Esophagus squamous epithelium (tissue), 5 donors: ENCODE data around the gene CAPN8. TPM values are rescaled to one million over a fixed set of nuclear protein-coding genes. Genes with fewer than 3 reads are reported as not detected.
A peak's percentile ranks its signal among the peaks of the same experiment; 100 is the strongest.

Experiments used
- DNase-seq: peaks from one replicate; lab custom pipeline; 2025; lab: John Stamatoyannopoulos, UW
- H3K27ac ChIP-seq, 4 donors: fragments of 200-600 bp; sonication (generic); one replicate each; pipeline ENCODE4 v1.5.1; 2016 to 2019; ENCODE audit warnings: mild to moderate bottlenecking in 1 of 4
- H3K27me3 ChIP-seq, 4 donors: fragments of 200-600 bp; sonication (generic); 1 replicate in 3 of 4; 2 replicates in 1 of 4; pipeline versions ENCODE4 v1.5.1 to v1.6.0; 2017 to 2021; ENCODE audit warnings: antibody characterized with exemption in 1 of 4
- H3K36me3 ChIP-seq, 3 donors: fragments of 200-600 bp; sonication (generic); one replicate each; pipeline ENCODE4 v1.5.1; 2016 to 2019
- H3K4me1 ChIP-seq, 3 donors: fragments of 200-600 bp; sonication (generic); one replicate each; pipeline ENCODE4 v1.5.1; 2017 to 2019
- H3K4me3 ChIP-seq, 4 donors: fragments of 200-600 bp; sonication (generic); 1 replicate in 3 of 4; 2 replicates in 1 of 4; pipeline ENCODE4 v1.5.1; 2016 to 2019; ENCODE audit warnings: mild to moderate bottlenecking in 2 of 4, moderate library complexity in 1 of 4
- H3K9me3 ChIP-seq, 3 donors: fragments of 200-600 bp; sonication (generic); one replicate each; pipeline ENCODE4 v1.5.1; 2016 to 2019
- POLR2A ChIP-seq, 4 donors: fragments of 450-650 bp; IDR thresholded peaks; one replicate each; pipeline ENCODE4 v1.6.1; 2017; ENCODE audit warnings: antibody characterized with exemption in 4 of 4, mild to moderate bottlenecking in 4 of 4, moderate library complexity in 3 of 4
- WGBS, 2 donors: methylation state at CpG; one replicate each; pipeline ENCODE4 v1.1.5; 2018; 5-methylcytosine and 5-hydroxymethylcytosine counted together
- intact Hi-C: fragments of 100-400 bp; cut with DNase I; formaldehyde crosslinking; loops from one replicate; pipeline ENCODE4 v1.15.0; 2022
- total RNA-seq, 4 donors: library from RNA; depleted of rRNA; stranded (reverse); fragments of >200 nt; gene quantifications; one replicate each; pipeline ENCODE4 v1.1.0, GENCODE V29; 2016
- TF ChIP-seq, protein P1 (sequence below), 6 experiments: fragments of 450-650 bp in 4 of 6; fragments of 200-600 bp in 2 of 6; sonication (generic) in 2 of 6; IDR thresholded peaks; one replicate each; pipeline ENCODE4 v1.5.1; 2016 to 2019; ENCODE audit warnings: antibody characterized with exemption in 6 of 6, mild to moderate bottlenecking in 4 of 6, moderate library complexity in 4 of 6
- donor health status: DM: yes; HTN: yes; CAD: no.

CAPN8 gene
- total RNA-seq, 4 donors from 2014 or later, result 0.26 to 1.1 (median 0.57) TPM; not detected in 1

DNA sequence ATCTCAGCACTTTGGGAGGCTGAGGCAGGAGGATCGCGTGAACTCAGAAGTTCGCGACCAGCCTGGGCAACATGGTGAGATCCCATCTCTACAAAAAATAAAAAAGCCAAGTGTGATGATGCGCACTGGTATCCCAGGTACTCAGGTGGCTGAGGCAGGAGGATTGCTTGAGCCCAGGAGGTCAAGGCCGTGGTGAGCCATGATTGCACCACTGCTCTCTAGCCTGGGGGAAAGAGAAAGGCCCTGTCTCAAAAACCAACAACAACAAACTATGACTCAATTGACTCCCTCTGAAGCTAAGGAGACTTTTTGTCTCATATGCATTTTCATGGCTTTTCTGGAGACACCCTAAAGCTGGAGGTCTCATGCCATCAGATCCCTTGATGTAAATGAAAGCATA lies 153.4 kb downstream of the CAPN8 start:
- no peak for DNase-seq
- TF ChIP-seq POLR2A (IDR thresholded peaks at IDR 0.05), result no peak
- TF ChIP-seq, protein P1, sequence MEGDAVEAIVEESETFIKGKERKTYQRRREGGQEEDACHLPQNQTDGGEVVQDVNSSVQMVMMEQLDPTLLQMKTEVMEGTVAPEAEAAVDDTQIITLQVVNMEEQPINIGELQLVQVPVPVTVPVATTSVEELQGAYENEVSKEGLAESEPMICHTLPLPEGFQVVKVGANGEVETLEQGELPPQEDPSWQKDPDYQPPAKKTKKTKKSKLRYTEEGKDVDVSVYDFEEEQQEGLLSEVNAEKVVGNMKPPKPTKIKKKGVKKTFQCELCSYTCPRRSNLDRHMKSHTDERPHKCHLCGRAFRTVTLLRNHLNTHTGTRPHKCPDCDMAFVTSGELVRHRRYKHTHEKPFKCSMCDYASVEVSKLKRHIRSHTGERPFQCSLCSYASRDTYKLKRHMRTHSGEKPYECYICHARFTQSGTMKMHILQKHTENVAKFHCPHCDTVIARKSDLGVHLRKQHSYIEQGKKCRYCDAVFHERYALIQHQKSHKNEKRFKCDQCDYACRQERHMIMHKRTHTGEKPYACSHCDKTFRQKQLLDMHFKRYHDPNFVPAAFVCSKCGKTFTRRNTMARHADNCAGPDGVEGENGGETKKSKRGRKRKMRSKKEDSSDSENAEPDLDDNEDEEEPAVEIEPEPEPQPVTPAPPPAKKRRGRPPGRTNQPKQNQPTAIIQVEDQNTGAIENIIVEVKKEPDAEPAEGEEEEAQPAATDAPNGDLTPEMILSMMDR (IDR thresholded peaks at IDR 0.05), result no peak

DNA sequence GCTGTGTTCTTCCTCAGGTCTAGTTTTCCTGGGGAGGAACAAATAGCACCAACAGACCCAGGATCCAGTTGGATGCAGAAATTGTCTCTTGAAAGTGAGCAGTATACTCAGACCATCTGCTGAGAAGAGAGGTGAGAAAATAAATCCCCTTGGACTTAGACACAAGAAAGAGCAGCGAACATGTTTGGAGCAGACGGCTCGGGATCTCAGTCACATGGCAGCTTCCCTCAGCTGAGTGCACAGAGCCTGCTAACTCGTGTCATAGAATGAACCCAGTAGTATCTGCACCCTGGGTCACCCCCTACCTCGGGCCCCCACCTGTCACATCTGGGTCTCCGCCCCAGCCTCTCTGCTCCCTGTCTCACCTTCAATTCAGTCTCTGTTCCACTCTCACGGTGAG lies 156.7 kb downstream of the CAPN8 start:
- intact Hi-C loops, result no loop called here
- H3K4me1 ChIP-seq, result peaks cover 0 to 20% (median 3%) of the 10 kb centered on the region in 3 donors
- H3K9me3 ChIP-seq, result no peaks in the 10 kb centered on the region
- no peaks in the 10 kb centered on the region for H3K27me3 ChIP-seq
- TF ChIP-seq, protein P1 (IDR thresholded peaks at IDR 0.05), result no peak
- TF ChIP-seq POLR2A (IDR thresholded peaks at IDR 0.05), result no peak
- no peak for DNase-seq
- H3K27ac ChIP-seq, result no peak overlapping the region
- H3K4me3 ChIP-seq, result no peak overlapping the region
- 79 to 91% methylated on average over 5 to 7 of the region's 7 CpGs for WGBS, 2 donors
- no peaks in the 10 kb centered on the region for H3K36me3 ChIP-seq

More for the DNA sequence above, 153.4 kb downstream of the CAPN8 start:
- 71 to 89% methylated on average over 4 to 6 of the region's 6 CpGs for WGBS, 2 donors
- Histone ChIP-seq H3K4me1 (peaks cover 0 to 16% (median 4%) of the 10 kb centered on the region in 3 donors), H3K4me3 (no peak overlapping the region), H3K9me3 (no peaks in the 10 kb centered on the region), H3K27ac (no peak overlapping the region), H3K36me3 (no peaks in the 10 kb centered on the region), H3K27me3 (peaks cover 0 to 17% (median 0%) of the 10 kb centered on the region in 4 donors)
- intact Hi-C loops, result no loop called here

DNA sequence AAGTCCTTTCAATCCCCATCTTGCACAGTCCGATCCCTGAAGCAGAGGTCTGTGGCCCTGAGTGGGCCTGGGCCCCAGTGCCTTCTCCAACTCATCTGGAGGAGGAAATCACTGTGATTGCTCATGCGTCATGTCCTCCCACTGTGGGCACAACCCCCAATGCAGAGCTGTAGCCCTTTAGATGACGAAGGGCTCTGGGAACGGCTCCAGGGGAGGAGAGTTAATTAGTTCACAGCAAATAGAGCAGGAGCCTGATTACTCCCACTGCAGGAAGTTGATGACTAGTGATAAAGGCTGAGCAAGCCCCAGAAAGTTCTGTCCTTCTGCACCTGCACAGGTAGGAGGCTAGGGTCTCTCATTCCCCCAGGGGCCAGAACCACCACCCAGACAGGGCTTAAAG lies 160.8 kb downstream of the CAPN8 start:
- TF ChIP-seq POLR2A (IDR thresholded peaks at IDR 0.05), result no peak
- TF ChIP-seq, protein P1 (IDR thresholded peaks at IDR 0.05), result no peak
- Histone ChIP-seq H3K36me3 (no peaks in the 10 kb centered on the region), H3K27ac (no peak overlapping the region), H3K9me3 (no peaks in the 10 kb centered on the region), H3K4me3 (no peak overlapping the region), H3K27me3 (no peaks in the 10 kb centered on the region), H3K4me1 (peaks cover 6 to 30% (median 10%) of the 10 kb centered on the region in 3 donors)
- intact Hi-C loops, result no loop called here
- WGBS, 2 donors, result 30 to 54% methylated on average over 3 to 4 of the region's 4 CpGs
- DNase-seq, result no peak

DNA sequence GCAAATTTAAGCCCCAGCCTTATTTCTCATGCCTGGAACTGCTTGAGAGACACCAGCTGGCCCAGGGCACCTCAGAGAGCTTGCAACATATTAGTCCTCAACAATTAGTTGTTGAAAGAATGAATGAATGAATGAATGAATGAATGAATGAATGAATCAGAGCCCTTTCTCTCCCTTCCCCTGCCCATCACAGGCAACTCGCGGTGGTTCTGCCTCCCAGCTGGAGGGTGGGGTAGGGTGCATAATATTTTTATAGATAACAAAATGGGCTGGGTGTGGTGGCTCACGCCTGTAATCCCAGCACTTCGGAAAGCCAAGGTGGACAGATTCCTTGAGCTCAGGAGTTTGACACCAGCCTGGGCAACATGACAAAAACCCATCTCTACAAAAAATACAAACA lies 162.2 kb downstream of the CAPN8 start:
- H3K27ac ChIP-seq, result no peak overlapping the region
- TF ChIP-seq, protein P1 (IDR thresholded peaks at IDR 0.05), result no peak
- TF ChIP-seq POLR2A (IDR thresholded peaks at IDR 0.05), result no peak
- no peak overlapping the region for H3K4me3 ChIP-seq
- peaks cover 6 to 35% (median 12%) of the 10 kb centered on the region in 3 donors for H3K4me1 ChIP-seq
- 0 to 73% methylated on average over 1 to 2 of the region's 4 CpGs for WGBS, 2 donors
- H3K36me3 ChIP-seq, result no peaks in the 10 kb centered on the region
- intact Hi-C loops, result no loop called here
- no peaks in the 10 kb centered on the region for H3K27me3 ChIP-seq
- DNase-seq, result no peak
- no peaks in the 10 kb centered on the region for H3K9me3 ChIP-seq

DNA sequence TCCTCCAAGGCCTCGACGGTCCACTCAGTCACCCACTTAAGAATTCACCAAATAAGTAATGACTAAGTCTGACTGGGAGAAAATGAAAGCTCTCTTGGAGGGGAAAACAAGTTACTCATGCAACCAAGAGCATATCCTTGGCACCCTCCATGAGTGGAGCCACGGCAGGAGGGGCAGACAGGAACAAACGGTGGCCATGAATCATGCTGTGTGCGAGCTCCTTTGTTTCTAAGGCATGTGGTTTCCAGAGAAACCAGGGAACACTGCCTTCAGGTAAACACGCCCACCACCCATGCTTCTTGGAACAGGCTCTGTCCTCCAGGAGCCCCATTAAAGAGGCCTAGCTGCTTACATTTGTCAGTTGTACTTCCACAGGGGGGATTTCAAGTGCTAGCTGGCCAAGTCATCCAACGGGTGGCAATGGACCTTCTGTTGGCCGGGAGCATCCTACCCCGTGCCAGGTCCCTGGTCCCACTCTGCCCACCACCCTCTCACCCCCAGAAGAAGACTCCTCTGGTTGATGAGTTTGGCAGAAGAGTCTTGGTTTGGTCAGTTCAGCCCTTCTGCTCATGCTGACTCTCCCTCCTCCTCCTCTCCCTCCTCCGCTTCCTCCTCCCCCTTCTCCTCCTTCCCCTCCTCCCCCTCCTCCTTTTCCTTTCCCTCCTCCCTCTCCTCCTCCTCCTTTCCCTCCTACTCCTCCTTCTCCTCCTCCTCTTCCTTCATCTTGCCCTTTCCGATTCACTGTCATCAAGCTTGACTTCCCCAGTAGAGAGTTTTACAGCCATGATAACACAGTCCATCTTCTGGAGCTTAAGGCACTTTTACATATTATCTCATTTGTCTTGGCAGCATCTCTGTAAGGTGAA lies 164.7 kb downstream of the CAPN8 start:
- no peak for DNase-seq
- WGBS, 2 donors, result 24 to 42% methylated on average over 10 to 11 of the region's 11 CpGs
- intact Hi-C loops, result no loop called here
- Histone ChIP-seq H3K27ac (peak overlapping the region; percentile 69 to 85 (median 71)), H3K9me3 (no peaks in the 10 kb centered on the region), H3K4me3 (no peak overlapping the region), H3K36me3 (no peaks in the 10 kb centered on the region), H3K27me3 (no peaks in the 10 kb centered on the region), H3K4me1 (peaks cover 6 to 35% (median 12%) of the 10 kb centered on the region in 3 donors)
- TF ChIP-seq, protein P1 (IDR thresholded peaks at IDR 0.05), result no peak
- no peak for TF ChIP-seq POLR2A (IDR thresholded peaks at IDR 0.05)
